ENCODE results near the gene ABHD6.
A peak's percentile ranks its signal among the peaks of the same experiment; 100 is the strongest.

Gene ABHD6

GRCh38 chr3:58322793-58323192 lies 85.2 kb downstream of the ABHD6 start:
- no peaks in the 10 kb centered on the region for H3K9me3 Mint-ChIP-seq
- DNase-seq, result no peak
- H3K27me3 Mint-ChIP-seq (ENCODE audit: low read depth, poor library complexity), result no peaks in the 10 kb centered on the region
- TF ChIP-seq CTCF (IDR thresholded peaks at IDR 0.05), result no peak
- peaks cover 39% of the 10 kb centered on the region for H3K4me1 Mint-ChIP-seq
- H3K36me3 Mint-ChIP-seq (ENCODE audit: low read depth), result peaks cover 20% of the 10 kb centered on the region
- H3K4me3 Mint-ChIP-seq, result no peak overlapping the region
- H3K27ac Mint-ChIP-seq, result no peak overlapping the region

GRCh38 chr3:58323529-58324390 lies 86.2 kb downstream of the ABHD6 start:
- no peak for TF ChIP-seq CTCF (IDR thresholded peaks at IDR 0.05)
- Mint-ChIP-seq H3K27me3 (ENCODE audit: low read depth, poor library complexity) (no peaks in the 10 kb centered on the region), H3K36me3 (ENCODE audit: low read depth) (peaks cover 12% of the 10 kb centered on the region), H3K27ac (peak overlapping the region; percentile 57), H3K9me3 (no peaks in the 10 kb centered on the region), H3K4me1 (peaks cover 40% of the 10 kb centered on the region), H3K4me3 (no peak overlapping the region)
- DNase-seq, result no peak

- Mint-ChIP-seq H3K27ac (peak overlapping the region; percentile 82), H3K27me3 (ENCODE audit: low read depth, poor library complexity) (peaks cover 3% of the 10 kb centered on the region), H3K36me3 (ENCODE audit: low read depth) (peaks cover 4% of the 10 kb centered on the region), H3K9me3 (no peaks in the 10 kb centered on the region), H3K4me3 (peak overlapping the region; percentile 30), H3K4me1 (peaks cover 43% of the 10 kb centered on the region)
- DNase-seq, result no peak
- TF ChIP-seq CTCF (IDR thresholded peaks at IDR 0.05), result no peak
Measured at GRCh38 chr3:58324391-58325390, 87.1 kb downstream of the ABHD6 start.

GRCh38 chr3:58325525-58325992 lies 88.0 kb downstream of the ABHD6 start:
- DNase-seq, result no peak
- peak overlapping the region; percentile 95 for H3K27ac Mint-ChIP-seq
- peaks cover 43% of the 10 kb centered on the region for H3K4me1 Mint-ChIP-seq
- TF ChIP-seq CTCF (IDR thresholded peaks at IDR 0.05), result no peak
- peaks cover 7% of the 10 kb centered on the region for H3K27me3 Mint-ChIP-seq (ENCODE audit: low read depth, poor library complexity)
- H3K9me3 Mint-ChIP-seq, result no peaks in the 10 kb centered on the region
- peak overlapping the region; percentile 30 for H3K4me3 Mint-ChIP-seq
- no peaks in the 10 kb centered on the region for H3K36me3 Mint-ChIP-seq (ENCODE audit: low read depth)

GRCh38 chr3:58326267-58326900 lies 88.8 kb downstream of the ABHD6 start:
- TF ChIP-seq CTCF (IDR thresholded peaks at IDR 0.05), result no peak
- Mint-ChIP-seq H3K9me3 (no peaks in the 10 kb centered on the region), H3K4me3 (no peak overlapping the region), H3K27me3 (ENCODE audit: low read depth, poor library complexity) (peaks cover 10% of the 10 kb centered on the region), H3K4me1 (peaks cover 50% of the 10 kb centered on the region), H3K36me3 (ENCODE audit: low read depth) (no peaks in the 10 kb centered on the region), H3K27ac (peak overlapping the region; percentile 11)
- no peak for DNase-seq

All from nephron progenitor cell (in vitro differentiated cells).